Fibroblast of the aortic adventitia (primary cell): ENCODE measurements around the gene PI4K2A. TPM values are rescaled to one million over a fixed set of nuclear protein-coding genes. Genes with fewer than 3 reads are reported as not detected.

Experiments used
- DNase-seq: peaks from one replicate; pipeline ENCODE4 v3.0.0-alpha.2; 2010; ENCODE audit warnings: low read depth
- H3K4me3 ChIP-seq: 2 replicates; pipeline ENCODE4 v1.5.1; 2011; ENCODE audit warnings: low read depth, mild to moderate bottlenecking, control low read depth, low read length, moderate library complexity
- total RNA-seq: library from RNA; depleted of rRNA; stranded (reverse); fragments of >200 nt; gene quantifications from 2 replicates; pipeline ENCODE4 v1.2.3, GENCODE V29; 2012; ENCODE audit warnings: low replicate concordance
- TF ChIP-seq, protein P1 (sequence below): IDR thresholded peaks from 2 replicates; pipeline ENCODE4 v1.5.1; 2011; ENCODE audit warnings: mild to moderate bottlenecking, low read length, control low read depth, inconsistent platforms; ENCODE audit not compliant: insufficient read depth

The PI4K2A gene
- total RNA-seq, 1 donor: 22.3 TPM

GRCh38 chr10:97684866-97685394 lies 44.5 kb downstream of the PI4K2A start:
- TF ChIP-seq, protein P1, sequence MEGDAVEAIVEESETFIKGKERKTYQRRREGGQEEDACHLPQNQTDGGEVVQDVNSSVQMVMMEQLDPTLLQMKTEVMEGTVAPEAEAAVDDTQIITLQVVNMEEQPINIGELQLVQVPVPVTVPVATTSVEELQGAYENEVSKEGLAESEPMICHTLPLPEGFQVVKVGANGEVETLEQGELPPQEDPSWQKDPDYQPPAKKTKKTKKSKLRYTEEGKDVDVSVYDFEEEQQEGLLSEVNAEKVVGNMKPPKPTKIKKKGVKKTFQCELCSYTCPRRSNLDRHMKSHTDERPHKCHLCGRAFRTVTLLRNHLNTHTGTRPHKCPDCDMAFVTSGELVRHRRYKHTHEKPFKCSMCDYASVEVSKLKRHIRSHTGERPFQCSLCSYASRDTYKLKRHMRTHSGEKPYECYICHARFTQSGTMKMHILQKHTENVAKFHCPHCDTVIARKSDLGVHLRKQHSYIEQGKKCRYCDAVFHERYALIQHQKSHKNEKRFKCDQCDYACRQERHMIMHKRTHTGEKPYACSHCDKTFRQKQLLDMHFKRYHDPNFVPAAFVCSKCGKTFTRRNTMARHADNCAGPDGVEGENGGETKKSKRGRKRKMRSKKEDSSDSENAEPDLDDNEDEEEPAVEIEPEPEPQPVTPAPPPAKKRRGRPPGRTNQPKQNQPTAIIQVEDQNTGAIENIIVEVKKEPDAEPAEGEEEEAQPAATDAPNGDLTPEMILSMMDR: no peak
- peak overlapping the region; percentile 96 for H3K4me3 ChIP-seq
- DNase-seq: peak; percentile 38

- TF ChIP-seq, protein P1: peak; percentile 79
- peak; percentile 64 for DNase-seq
- peak overlapping the region; percentile 96 for H3K4me3 ChIP-seq
Observed at GRCh38 chr10:97685395-97685958, 45.0 kb downstream of the PI4K2A start.

GRCh38 chr10:97686301-97686961 lies 46.0 kb downstream of the PI4K2A start:
- peak overlapping the region; percentile 96 for H3K4me3 ChIP-seq
- DNase-seq: no peak
- TF ChIP-seq, protein P1: no peak

DNA sequence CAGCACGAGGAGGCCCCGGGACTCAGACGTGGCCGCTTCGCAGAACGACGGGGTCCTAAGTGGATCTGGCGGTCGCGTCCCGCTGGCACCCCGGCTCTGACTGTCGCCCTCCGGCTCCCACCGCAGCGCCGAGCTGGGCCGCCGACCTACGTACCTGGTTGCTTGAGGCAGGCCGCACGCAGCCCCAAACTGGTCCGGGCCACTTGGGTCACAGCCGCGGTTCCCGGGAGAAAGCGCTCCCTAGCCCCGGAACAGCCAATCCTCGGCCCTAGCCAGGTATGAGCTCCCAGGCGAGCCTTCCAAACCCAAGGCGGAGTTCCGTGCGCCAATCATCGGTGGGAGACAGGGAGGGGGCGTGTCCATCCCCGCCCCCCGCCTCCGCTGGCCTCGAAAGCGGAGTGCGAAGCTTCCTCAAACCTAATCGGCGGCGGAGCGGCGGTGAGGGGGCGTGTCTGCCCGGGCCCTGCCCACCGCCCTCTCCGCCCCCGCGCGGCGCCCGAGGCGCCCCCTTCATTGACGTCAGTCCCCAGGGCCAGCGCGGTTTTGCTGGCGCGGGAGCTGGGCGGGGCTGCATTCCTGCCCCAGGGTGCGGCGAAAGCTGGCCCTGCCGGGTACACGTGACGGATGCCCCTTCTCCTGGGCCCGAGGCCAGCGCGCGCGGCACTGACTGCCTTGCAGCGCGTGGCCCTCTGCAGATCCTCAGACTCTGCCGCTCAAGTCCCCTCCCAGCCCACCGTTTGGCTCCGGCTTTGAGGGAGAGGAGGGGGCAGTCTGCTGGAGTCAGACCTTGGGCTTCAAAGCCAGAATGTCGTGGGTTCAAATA lies 46.7 kb downstream of the PI4K2A start, which contains the start of gene AVPI1:
TSS of gene AVPI1 (minus strand) at position 280 of the 823 bp plus-strand sequence. CDS start 7,336 bp downstream, outside the sequence.
- DNase-seq: peak; percentile 97
- H3K4me3 ChIP-seq: peak within 1 kb of the TSS; percentile 96
- TF ChIP-seq, protein P1: no peak

GRCh38 chr10:97687785-97688781 lies 47.6 kb downstream of the PI4K2A start:
- DNase-seq: peak; percentile 88

More at GRCh38 chr10:97687785-97688781, 47.6 kb downstream of the PI4K2A start:
- TF ChIP-seq, protein P1: peak; percentile 16
- no peak overlapping the region for H3K4me3 ChIP-seq
